ENCODE data around the gene RPL41. TPM values are rescaled to one million over a fixed set of nuclear protein-coding genes. Genes with fewer than 3 reads are reported as not detected.
"Not testable (repeated sequence)": the region's sequence is repeated elsewhere in the genome, so short reads cannot be mapped to it uniquely, and the experiment has no call there.

Gene RPL41
- polyA plus RNA-seq, 4 donors: 4,437 to 5,971 (median 5,319) TPM

DNA sequence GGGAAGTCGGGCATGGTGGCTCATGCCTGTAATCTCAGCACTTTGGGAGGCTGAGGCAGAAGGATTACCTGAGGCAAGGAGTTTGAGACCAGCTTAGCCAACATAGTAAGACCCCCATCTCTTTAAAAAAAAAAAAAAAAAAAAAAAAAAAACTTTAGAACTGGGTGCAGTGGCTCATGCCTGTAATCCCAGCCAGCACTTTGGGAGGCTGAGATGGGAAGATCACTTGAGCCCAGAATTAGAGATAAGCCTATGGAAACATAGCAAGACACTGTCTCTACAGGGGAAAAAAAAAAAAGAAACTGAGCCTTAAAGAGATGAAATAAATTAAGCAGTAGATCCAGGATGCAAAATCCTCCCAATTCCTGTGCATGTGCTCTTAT, 13.8 kb upstream of the RPL41 start:
- no peak for DNase-seq (ENCODE audit: low read depth in 4 of 4, low spot score in 2 of 4)

DNA sequence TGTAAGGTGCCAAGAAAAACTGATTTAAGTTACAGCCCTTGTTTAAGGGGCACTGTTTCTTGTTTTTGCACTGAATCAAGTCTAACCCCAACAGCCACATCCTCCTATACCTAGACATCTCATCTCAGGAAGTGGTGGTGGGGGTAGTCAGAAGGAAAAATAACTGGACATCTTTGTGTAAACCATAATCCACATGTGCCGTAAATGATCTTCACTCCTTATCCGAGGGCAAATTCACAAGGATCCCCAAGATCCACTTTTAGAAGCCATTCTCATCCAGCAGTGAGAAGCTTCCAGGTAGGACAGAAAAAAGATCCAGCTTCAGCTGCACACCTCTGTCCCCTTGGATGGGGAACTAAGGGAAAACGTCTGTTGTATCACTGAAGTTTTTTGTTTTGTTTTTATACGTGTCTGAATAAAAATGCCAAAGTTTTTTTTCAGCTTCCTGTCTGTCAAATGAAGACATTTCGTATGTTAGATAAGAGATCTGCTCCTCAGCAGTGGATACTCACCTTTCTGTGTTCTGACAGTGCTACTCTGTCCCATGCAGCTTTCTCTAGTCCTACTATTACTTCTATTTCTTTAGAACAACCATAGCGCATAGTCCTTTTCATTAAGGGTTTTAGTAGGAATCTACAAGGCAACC, 13.2 kb upstream of the RPL41 start:
- no peak for DNase-seq (ENCODE audit: low read depth in 4 of 4, low spot score in 2 of 4)

DNA sequence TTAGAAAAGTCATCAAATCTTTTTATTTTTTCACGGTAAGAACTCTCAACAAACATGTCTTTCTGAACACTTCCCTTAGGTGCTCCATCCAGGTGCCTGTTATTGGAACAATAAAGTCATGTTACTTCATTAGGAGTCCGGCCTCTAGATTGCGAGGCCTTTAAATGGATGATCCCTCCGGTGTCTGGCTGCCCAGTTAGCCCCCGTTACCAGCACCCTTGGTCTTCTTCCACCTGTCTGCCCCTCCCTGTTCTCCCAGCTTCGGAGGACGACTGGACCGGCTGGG, 12.7 kb upstream of the RPL41 start:
- DNase-seq (ENCODE audit: low read depth in 4 of 4, low spot score in 2 of 4): no peak

DNA sequence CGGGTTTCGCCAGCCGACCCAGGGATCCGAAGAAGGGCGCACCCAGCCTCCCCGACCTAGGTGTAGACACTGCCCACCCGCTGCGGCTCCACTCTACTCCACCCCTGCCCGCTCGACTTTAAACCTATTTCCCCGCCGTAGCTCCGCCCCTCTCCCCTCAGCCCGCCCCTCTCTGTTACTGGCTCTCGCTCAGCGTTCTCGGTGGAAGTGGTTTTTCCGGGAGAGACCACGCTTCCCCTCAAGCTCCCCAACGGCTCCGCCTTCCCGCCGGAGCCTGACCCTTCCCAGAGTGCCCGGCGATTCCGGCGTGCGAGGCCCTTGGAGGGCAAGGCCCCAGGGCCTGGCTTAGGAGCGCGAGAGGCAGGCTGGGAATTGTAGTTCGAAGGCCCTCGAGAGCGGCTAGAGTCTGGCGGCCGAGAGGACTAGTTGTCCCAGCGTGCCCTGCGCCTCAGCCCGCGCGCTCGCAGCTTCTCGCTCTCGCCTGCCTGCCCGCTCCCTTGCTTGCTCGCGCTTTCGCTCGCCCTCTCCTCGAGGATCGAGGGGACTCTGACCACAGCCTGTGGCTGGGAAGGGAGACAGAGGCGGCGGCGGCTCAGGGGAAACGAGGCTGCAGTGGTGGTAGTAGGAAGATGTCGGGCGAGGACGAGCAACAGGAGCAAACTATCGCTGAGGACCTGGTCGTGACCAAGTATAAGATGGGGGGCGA, 12.2 kb upstream of the RPL41 start, which contains the start of gene PA2G4:
Gene PA2G4 (plus strand): TSS at position 451 of the 706 bp plus-strand sequence. CDS start 179 bp downstream, at position 630.
- peak; percentile 93 to 99 (median 96) for DNase-seq (ENCODE audit: low read depth in 4 of 4, low spot score in 2 of 4)

DNA sequence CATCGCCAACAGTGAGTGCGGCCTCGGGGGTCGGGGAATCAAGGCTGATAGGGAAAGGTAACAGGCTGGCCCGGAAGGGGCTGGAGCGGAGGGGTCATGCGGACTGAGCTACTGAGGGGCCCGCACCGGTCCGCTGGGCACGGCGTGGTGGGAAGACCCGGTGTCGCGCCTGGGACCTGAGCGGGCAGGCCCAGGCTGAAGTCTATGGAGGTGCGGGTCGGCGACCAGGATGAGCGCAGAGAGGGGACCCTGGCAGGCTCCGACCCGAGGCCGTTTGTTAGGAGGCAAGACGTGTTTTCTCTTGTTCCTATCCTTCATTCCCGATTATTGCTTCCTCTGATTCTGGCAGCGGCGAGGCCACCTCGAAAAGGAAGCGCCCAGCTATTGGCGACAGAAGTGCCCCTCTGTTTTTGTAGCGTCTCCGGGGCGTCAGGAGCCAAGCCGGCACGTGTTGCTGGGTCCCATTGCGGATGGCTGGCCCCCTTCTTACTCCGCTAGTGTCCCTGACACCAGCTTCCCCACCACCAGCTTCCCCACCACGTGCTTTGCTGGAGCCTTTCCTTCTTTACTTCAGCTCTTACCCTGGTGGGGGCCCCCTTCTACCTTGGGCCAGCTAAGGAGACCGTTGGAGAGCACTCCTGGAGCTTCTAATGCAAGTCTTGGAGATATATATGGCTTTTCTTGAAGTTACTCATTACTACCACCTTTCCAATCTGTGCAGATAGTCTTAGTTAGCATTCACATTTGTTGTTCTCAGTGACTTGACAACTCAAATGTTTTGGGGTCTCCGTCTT, 11.4 kb upstream of the RPL41 start:
- DNase-seq (ENCODE audit: low read depth in 4 of 4, low spot score in 2 of 4): no peak

DNA sequence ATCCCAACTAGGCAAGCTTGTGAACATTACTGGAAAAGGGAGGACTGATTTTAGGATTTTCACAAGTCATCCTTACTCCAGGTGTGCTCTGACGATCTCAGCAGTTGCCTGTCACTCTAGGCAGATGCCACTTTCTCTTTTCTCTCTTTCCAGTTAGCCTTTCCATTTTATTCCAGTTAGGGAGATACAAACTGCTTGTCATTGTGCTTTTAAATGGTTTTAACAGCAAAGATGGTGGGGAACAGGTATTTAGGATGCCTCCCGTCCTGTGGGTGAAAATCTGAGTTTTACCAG, 10.9 kb upstream of the RPL41 start:
- DNase-seq (ENCODE audit: low read depth in 4 of 4, low spot score in 2 of 4): no peak

DNA sequence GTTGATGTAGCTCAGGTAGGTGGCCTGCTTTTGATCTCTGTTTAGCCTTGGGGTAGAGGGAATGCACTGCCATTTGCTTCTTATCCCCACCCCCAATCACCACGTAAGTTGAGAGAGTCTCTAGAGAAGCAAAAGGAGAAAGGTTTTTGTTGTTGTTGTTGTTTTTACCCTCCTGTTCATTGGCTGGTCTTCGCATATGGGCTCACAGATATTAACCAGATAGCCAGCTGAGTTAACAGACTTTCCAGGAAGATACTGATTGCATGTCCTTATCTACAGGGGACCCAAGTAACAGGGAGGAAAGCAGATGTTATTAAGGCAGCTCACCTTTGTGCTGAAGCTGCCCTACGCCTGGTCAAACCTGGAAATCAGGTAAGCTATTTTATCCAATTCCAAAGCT, 9.2 kb upstream of the RPL41 start:
- no peak for DNase-seq (ENCODE audit: low read depth in 4 of 4, low spot score in 2 of 4)

DNA sequence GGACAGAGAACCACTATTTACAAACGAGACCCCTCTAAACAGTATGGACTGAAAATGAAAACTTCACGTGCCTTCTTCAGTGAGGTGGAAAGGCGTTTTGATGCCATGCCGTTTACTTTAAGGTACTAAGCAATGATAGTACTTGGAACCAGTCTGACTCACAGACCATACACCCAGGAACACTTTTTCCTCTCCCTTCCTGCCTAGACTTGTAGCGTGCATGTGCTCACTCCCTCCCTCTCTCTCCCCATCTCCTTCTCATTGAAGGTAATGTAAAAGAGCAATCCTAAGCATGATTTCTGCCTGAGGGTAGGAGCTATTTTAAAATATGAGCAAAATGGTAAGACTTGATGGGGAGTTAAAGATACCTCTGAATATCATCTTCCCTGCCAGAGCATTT, 5.9 kb upstream of the RPL41 start:
- DNase-seq (ENCODE audit: low read depth in 4 of 4, low spot score in 2 of 4): no peak

DNA sequence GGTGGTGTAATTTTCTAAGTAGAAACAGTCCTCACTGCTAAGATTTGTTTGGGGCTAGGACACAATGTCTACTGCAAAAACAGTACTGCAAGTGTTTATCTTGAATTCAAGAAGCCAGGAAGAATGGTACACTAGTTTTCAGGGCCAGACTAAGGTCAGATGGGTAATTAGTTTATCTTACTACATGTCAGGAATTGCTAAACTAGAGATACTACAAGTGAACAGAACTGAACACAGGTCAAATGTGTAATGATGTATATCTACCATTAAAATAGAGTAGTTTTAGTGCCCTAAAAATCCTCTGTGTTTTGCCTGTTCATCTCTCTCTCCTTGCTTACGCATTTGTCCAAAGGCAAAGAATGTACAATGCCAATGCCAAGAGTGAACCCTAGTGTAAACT, 2.3 kb upstream of the RPL41 start:
- DNase-seq (ENCODE audit: low read depth in 4 of 4, low spot score in 2 of 4): no peak

DNA sequence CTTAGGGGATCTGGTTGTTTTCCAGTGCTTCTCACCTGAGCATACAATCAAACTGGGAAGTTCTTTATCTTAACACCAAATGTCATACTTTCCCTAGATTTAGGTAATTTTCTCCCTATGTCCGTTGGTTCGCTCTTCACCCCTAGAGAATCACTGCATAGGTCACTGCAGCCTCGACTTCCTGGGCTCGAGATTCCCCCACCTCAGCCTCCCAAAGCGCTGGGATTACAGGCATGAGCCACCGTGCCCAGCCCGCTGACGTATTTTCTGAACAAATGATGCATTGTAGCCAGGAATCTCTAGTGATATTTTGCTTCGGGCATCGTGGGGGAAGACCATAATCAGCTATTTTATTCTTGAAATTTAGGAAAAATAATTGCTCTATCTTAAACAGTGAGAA, 1.1 kb upstream of the RPL41 start:
- DNase-seq (ENCODE audit: low read depth in 4 of 4, low spot score in 2 of 4): peak in 1 of 4 donors; percentile 6

DNA sequence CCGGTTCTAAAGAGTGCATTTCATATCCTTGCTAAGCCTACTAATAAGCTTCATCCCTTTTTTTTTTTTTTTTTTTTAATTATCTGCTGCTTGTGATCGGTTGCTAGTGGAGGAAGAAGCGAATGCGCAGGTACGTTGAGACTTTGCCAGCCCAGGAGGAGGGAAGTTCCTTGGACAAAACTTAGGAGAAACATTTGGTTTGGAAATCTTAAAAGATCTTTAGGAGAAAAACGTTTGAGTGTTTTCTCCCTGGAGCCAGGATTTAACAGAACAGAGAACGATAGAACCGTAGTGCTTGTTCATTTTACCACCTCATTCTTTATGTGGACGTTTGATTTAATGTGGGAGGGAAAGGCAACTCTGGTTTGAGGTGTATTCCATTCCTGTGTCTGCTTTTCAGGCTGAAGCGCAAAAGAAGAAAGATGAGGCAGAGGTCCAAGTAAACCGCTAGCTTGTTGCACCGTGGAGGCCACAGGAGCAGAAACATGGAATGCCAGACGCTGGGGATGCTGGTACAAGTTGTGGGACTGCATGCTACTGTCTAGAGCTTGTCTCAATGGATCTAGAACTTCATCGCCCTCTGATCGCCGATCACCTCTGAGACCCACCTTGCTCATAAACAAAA, 761 bp downstream of the RPL41 start:
- DNase-seq (ENCODE audit: low read depth in 4 of 4, low spot score in 2 of 4): not testable (repeated sequence)

DNA sequence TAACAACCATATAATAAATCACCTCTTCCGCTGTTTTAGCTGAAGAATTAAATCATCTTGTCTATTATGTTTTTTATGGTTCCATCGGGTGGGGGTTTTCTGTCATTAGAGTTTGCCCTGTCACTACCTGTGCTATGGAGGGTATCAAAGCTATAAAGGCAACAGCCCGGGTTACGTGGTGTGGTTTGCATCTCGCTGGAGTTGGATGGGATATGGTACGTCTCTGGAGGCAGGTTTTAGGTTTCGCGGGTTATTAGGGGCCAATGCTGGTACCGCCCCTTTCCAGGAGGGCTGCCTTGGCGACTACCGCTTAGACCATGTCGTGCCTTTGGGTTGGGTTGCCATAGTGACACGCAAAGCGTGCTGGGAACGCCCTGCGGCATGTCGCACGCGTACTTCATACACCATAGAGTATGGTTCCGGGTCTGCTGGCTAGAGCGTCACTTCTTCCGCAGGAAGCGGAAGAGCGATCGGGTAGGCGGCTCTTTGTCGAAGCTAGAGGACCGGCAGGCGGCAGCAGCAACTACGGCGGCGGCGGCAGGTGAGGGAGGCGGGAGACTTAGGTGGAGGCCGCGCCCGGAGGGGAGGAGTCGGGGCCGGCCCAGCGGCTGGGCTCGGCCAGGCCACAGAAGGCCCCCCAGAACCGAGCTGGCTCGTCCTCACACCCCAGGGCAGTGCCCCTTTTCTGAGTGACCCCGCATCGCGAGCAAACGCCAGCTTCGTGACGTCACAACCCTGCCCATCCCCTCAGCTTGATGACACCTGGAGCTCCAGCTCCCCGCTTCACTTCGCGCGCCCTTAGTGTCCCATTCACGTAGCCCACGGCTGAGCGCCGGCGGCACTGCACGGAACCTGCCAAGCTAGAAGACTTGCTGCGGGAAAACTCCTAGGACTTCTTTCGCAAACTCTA, 1.6 kb downstream of the RPL41 start, which contains the start of gene ZC3H10:
Gene ZC3H10 (plus strand): TSS at position 489 of the 910 bp plus-strand sequence. CDS start 2,297 bp downstream, outside the sequence.
- peak; percentile 91 to 98 (median 95) for DNase-seq (ENCODE audit: low read depth in 4 of 4, low spot score in 2 of 4)

DNA sequence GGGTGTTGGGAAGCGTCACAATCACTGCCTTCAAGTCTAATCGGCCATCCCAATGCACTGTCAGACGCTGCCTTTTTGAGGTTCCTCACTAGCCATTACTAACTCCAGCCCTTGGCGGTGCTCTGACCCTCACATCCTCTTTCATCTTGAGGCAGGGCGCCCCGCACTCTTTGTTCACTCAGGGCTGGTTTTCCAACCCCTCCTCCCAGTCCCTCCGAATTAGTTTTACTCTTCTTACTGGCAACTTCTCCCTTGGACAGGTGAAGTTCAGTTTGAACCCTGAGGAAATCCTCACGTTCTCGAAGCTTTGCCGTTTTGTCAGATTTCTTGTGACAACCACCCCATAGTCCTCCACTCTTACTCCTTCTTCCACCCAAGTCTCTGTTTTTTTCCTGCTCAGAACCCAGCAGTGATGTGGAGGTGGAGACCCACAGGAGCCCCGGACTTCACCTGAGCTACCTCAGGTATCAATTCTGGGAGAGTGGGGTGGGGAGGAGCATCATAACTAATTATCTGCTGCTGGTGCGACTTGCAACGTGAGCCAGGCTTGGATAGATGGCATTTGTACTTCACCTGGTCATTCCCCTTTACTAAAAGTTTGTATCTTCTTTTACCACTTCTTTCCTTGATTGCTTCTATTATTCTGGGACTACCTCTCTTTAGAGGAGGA, 2.4 kb downstream of the RPL41 start:
- no peak for DNase-seq (ENCODE audit: low read depth in 4 of 4, low spot score in 2 of 4)

DNA sequence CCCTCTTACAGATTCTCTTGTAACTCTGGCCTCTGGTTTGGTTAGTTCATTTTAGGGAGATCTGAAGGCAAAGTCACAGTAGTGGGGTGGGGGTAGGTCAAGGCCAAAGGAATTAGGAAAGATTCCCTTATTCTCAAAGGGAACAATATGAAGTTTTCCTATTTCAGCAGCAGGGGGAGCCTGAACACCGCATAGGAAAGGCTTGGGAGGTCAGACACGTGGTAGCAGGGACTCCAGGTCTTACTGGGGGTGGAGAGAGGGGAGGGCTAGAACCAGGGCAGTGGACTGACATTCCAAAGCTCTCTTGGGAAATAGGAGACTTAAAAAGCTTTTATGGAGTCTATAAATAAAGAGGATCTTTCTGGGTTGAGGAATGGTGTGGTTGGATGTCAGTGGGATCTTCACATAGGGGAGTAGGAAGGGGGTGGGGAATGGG, 2.9 kb downstream of the RPL41 start:
- peak in 3 of 4 donors; percentile 43 to 84 (median 67) for DNase-seq (ENCODE audit: low read depth in 4 of 4, low spot score in 2 of 4)

DNA sequence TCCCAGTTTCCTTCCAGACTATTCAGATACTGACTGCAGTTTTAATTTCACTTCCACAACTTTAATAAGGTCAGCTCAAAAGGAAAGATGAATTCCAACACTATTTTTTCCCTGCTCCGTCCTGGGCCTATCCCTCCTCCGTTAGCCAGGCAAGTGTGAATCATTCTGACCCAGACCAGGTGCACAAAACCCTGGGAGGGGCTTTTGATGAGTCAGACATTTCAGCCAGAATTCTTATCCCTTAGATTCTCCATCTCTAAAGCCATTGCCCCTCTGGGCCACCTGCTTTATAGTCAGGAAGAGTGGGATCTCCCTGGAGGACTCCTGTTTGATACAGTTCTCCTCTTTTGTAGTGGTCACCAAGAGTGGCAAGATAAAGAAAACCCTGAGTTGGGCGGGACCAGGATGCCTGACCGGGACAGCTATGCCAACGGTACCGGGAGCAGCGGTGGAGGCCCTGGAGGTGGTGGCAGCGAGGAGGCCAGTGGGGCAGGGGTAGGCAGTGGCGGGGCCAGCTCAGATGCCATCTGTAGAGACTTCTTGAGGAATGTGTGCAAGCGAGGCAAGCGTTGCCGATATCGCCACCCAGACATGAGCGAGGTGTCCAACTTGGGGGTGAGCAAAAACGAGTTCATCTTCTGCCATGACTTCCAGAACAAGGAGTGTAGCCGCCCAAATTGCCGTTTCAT, 3.9 kb downstream of the RPL41 start:
- no peak for DNase-seq (ENCODE audit: low read depth in 4 of 4, low spot score in 2 of 4)

DNA sequence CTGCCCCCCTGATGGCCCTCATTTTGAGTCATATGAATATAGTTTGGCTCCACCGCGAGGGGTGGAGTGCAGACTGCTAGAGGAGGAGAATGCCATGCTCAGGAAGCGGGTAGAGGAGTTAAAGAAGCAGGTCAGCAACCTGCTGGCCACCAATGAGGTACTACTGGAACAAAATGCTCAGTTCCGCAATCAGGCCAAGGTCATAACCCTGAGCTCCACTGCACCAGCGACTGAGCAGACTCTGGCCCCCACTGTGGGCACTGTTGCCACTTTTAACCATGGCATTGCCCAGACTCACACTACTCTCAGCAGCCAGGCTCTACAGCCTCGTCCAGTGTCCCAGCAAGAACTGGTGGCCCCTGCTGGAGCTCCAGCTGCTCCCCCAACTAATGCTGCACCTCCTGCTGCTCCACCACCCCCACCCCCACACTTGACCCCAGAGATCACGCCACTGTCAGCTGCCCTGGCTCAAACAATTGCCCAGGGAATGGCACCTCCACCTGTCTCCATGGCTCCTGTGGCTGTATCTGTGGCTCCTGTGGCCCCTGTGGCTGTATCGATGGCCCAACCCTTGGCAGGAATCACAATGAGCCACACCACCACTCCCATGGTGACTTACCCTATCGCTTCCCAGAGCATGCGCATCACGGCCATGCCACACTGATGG, 4.9 kb downstream of the RPL41 start:
- DNase-seq (ENCODE audit: low read depth in 4 of 4, low spot score in 2 of 4): no peak

DNA sequence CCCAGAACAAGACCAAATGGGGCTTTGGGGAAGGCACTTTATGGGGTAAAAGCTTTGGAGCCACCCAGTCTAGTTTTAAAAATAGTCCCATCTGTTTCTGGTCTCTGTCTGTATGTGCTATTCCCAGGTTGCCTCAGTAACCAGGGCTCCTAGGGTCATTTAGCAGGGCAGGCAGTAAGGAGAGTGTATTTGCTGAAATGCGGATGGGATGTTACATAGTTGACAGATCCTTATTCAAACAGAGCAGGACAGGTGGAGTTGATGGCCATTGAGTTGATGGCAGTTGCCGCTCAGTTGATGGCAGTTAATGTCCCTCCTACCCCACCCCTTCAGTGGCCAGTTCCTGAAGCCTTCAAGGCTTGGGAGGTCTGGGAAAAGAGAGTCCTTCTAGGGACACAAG, 6.2 kb downstream of the RPL41 start:
- DNase-seq (ENCODE audit: low read depth in 4 of 4, low spot score in 2 of 4): no peak

DNA sequence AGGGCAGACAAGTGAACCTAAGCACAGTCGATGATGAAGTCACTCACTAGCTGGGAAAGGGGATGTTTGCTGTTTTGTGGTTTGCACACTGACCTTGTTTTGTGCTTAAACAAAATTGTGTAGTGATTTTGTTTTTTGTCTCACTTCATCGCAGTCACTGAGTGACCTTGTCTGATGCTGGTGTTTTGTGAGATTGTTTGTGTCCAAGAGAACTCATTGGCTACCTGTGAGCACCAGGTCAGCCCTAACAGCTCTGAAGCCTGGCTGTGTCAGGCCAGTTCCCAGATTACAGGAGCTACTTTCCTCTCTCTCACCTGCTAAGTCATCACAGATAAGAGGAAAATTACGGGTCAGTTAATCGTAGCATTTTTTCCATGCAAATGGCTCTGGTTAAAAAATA, 7.7 kb downstream of the RPL41 start:
- DNase-seq (ENCODE audit: low read depth in 4 of 4, low spot score in 2 of 4): no peak

Measured in left renal cortex interstitium (tissue), 4 donors.